ENCODE data around the gene SOX8. TPM values are rescaled to one million over a fixed set of nuclear protein-coding genes. Genes with fewer than 3 reads are reported as not detected.

The SOX8 gene
- total RNA-seq, 1 donor from 2014 or later = 0.98 TPM

- Mint-ChIP-seq H3K4me3 (ENCODE audit: unreplicated experiment) (no peak overlapping the region), H3K9me3 (ENCODE audit: unreplicated experiment) (peaks cover 6% of the 10 kb centered on the region), H3K27me3 (ENCODE audit: low read depth, unreplicated experiment) (peaks cover 29% of the 10 kb centered on the region), H3K27ac (ENCODE audit: unreplicated experiment) (no peak overlapping the region), H3K4me1 (ENCODE audit: low read depth, unreplicated experiment) (peaks cover 1% of the 10 kb centered on the region), H3K36me3 (ENCODE audit: low read depth, unreplicated experiment) (no peaks in the 10 kb centered on the region)
- H3K36me3 ChIP-seq (ENCODE audit: insufficient read depth, low read length) = no peaks in the 10 kb centered on the region
- no peak overlapping the region for H3K4me2 ChIP-seq (ENCODE audit: low read length)
- peaks cover 40% of the 10 kb centered on the region for H3K27me3 ChIP-seq (ENCODE audit: insufficient read depth, low read length)
- no peak overlapping the region for H2AFZ ChIP-seq (ENCODE audit: low read depth, low read length)
- FAIRE-seq (no peak), DNase-seq (ENCODE audit: low read depth) (no peak)
- peaks cover 29% of the 10 kb centered on the region for H3K9me3 ChIP-seq (ENCODE audit: insufficient read depth, low read depth, low read length)
- H3K4me1 ChIP-seq (ENCODE audit: insufficient read depth, low read length) = peaks cover 5% of the 10 kb centered on the region
- TF ChIP-seq, protein P1, sequence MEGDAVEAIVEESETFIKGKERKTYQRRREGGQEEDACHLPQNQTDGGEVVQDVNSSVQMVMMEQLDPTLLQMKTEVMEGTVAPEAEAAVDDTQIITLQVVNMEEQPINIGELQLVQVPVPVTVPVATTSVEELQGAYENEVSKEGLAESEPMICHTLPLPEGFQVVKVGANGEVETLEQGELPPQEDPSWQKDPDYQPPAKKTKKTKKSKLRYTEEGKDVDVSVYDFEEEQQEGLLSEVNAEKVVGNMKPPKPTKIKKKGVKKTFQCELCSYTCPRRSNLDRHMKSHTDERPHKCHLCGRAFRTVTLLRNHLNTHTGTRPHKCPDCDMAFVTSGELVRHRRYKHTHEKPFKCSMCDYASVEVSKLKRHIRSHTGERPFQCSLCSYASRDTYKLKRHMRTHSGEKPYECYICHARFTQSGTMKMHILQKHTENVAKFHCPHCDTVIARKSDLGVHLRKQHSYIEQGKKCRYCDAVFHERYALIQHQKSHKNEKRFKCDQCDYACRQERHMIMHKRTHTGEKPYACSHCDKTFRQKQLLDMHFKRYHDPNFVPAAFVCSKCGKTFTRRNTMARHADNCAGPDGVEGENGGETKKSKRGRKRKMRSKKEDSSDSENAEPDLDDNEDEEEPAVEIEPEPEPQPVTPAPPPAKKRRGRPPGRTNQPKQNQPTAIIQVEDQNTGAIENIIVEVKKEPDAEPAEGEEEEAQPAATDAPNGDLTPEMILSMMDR (IDR thresholded peaks at IDR 0.05; ENCODE audit: insufficient read depth, low read depth, low read length) = no peak
- no peak for TF ChIP-seq EZH2 (IDR thresholded peaks at IDR 0.05; ENCODE audit: insufficient read depth, low read length)
- no peak overlapping the region for H3K9ac ChIP-seq (ENCODE audit: low read length)
- H3K27ac ChIP-seq (ENCODE audit: low read depth, low read length) = no peak overlapping the region
- H3K4me3 ChIP-seq (ENCODE audit: insufficient read depth, low read depth, low read length) = no peak overlapping the region
- H4K20me1 ChIP-seq (ENCODE audit: insufficient read depth, low read length) = peaks cover 10% of the 10 kb centered on the region
- no peaks in the 10 kb centered on the region for H3K79me2 ChIP-seq (ENCODE audit: insufficient read depth, low read length)
Measured at GRCh38 chr16:993731-994130, 12.2 kb downstream of the SOX8 start.

DNA sequence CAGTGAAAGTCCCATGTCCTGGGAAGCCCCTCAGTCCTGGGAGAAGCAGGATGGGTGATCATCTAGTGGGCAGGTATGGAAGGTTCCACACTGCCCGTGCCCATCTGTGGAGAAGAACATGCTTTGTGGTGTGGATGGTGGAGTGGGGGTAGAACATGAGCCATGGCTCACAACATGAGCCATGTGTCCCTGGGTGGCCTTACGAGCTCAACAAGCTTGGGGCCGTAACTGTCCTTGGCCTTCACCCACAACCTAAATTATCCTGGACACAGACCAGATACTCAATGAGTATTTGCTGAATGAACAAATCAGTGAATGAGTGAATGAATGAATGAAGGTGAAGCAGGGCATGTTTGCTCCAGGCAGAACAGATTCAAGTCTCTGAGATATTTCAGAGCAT lies 13.5 kb downstream of the SOX8 start:
- peaks cover 1% of the 10 kb centered on the region for H3K4me1 Mint-ChIP-seq (ENCODE audit: low read depth, unreplicated experiment)
- Histone ChIP-seq H3K27ac (ENCODE audit: low read depth, low read length) (no peak overlapping the region), H3K79me2 (ENCODE audit: insufficient read depth, low read length) (no peaks in the 10 kb centered on the region), H3K4me3 (ENCODE audit: insufficient read depth, low read depth, low read length) (no peak overlapping the region), H3K36me3 (ENCODE audit: insufficient read depth, low read length) (no peaks in the 10 kb centered on the region), H4K20me1 (ENCODE audit: insufficient read depth, low read length) (peaks cover 6% of the 10 kb centered on the region), H2AFZ (ENCODE audit: low read depth, low read length) (no peak overlapping the region), H3K27me3 (ENCODE audit: insufficient read depth, low read length) (peaks cover 43% of the 10 kb centered on the region), H3K9me3 (ENCODE audit: insufficient read depth, low read depth, low read length) (peaks cover 29% of the 10 kb centered on the region), H3K4me1 (ENCODE audit: insufficient read depth, low read length) (peaks cover 5% of the 10 kb centered on the region), H3K4me2 (ENCODE audit: low read length) (no peak overlapping the region), H3K9ac (ENCODE audit: low read length) (no peak overlapping the region)
- TF ChIP-seq, protein P1 (IDR thresholded peaks at IDR 0.05; ENCODE audit: insufficient read depth, low read depth, low read length) = no peak
- no peak for TF ChIP-seq EZH2 (IDR thresholded peaks at IDR 0.05; ENCODE audit: insufficient read depth, low read length)
- no peak overlapping the region for H3K27ac Mint-ChIP-seq (ENCODE audit: unreplicated experiment)
- peaks cover 32% of the 10 kb centered on the region for H3K27me3 Mint-ChIP-seq (ENCODE audit: low read depth, unreplicated experiment)
- no peaks in the 10 kb centered on the region for H3K36me3 Mint-ChIP-seq (ENCODE audit: low read depth, unreplicated experiment)
- peak; percentile 36 for DNase-seq (ENCODE audit: low read depth)
- FAIRE-seq = no peak
- peaks cover 6% of the 10 kb centered on the region for H3K9me3 Mint-ChIP-seq (ENCODE audit: unreplicated experiment)
- H3K4me3 Mint-ChIP-seq (ENCODE audit: unreplicated experiment) = no peak overlapping the region

GRCh38 chr16:995783-996182 lies 14.2 kb downstream of the SOX8 start:
- Mint-ChIP-seq H3K36me3 (ENCODE audit: low read depth, unreplicated experiment) (no peaks in the 10 kb centered on the region), H3K4me1 (ENCODE audit: low read depth, unreplicated experiment) (peaks cover 1% of the 10 kb centered on the region), H3K9me3 (ENCODE audit: unreplicated experiment) (peaks cover 6% of the 10 kb centered on the region), H3K27ac (ENCODE audit: unreplicated experiment) (no peak overlapping the region), H3K4me3 (ENCODE audit: unreplicated experiment) (no peak overlapping the region), H3K27me3 (ENCODE audit: low read depth, unreplicated experiment) (peaks cover 32% of the 10 kb centered on the region)
- Histone ChIP-seq H2AFZ (ENCODE audit: low read depth, low read length) (no peak overlapping the region), H3K4me2 (ENCODE audit: low read length) (no peak overlapping the region), H3K9ac (ENCODE audit: low read length) (no peak overlapping the region), H3K36me3 (ENCODE audit: insufficient read depth, low read length) (no peaks in the 10 kb centered on the region), H4K20me1 (ENCODE audit: insufficient read depth, low read length) (peaks cover 6% of the 10 kb centered on the region), H3K27me3 (ENCODE audit: insufficient read depth, low read length) (peaks cover 43% of the 10 kb centered on the region), H3K4me1 (ENCODE audit: insufficient read depth, low read length) (peaks cover 5% of the 10 kb centered on the region), H3K27ac (ENCODE audit: low read depth, low read length) (no peak overlapping the region), H3K4me3 (ENCODE audit: insufficient read depth, low read depth, low read length) (no peak overlapping the region), H3K9me3 (ENCODE audit: insufficient read depth, low read depth, low read length) (peaks cover 29% of the 10 kb centered on the region), H3K79me2 (ENCODE audit: insufficient read depth, low read length) (no peaks in the 10 kb centered on the region)
- DNase-seq (ENCODE audit: low read depth) (no peak), FAIRE-seq (no peak)
- TF ChIP-seq, protein P1 (IDR thresholded peaks at IDR 0.05; ENCODE audit: insufficient read depth, low read depth, low read length) = no peak
